Activated CD8-positive, alpha-beta memory T cell treated with anti-CD3 and anti-CD28 coated beads for 36 hours (primary cell): Measurements from ENCODE around the gene CITED2. TPM values are rescaled to one million over a fixed set of nuclear protein-coding genes. Genes with fewer than 3 reads are reported as not detected.

ENCODE experiments used
- CTCF ChIA-PET: fragments of 350-600 bp; sonication (Branson Sonifier 250); formaldehyde crosslinking; loops from one replicate; lab custom pipeline; 2021; ENCODE audit warnings: antibody characterized with exemption; lab: Charles Lee
- POLR2A ChIA-PET: fragments of 350-600 bp; sonication (Branson Sonifier 250); formaldehyde crosslinking; loops from one replicate; lab custom pipeline; 2021; ENCODE audit warnings: antibody characterized with exemption; lab: Charles Lee
- total RNA-seq, 2 experiments: library from RNA; stranded (reverse); gene quantifications; one replicate each; pipeline ENCODE4 v1.2.3, GENCODE V29; 2021

The CITED2 gene
- total RNA-seq, 2 experiments from 2014 or later: 66.4 to 67.9 TPM

- ChIA-PET CTCF (no interaction called here), POLR2A (no interaction called here)
Measured at GRCh38 chr6:139390447-139390846, 16.0 kb upstream of the CITED2 start.

- CTCF ChIA-PET: no interaction called here
- POLR2A ChIA-PET: no interaction called here
Measured at GRCh38 chr6:139388384-139388783, 13.9 kb upstream of the CITED2 start.

GRCh38 chr6:139386404-139386803 is 12.0 kb upstream of the CITED2 start:
- ChIA-PET POLR2A (no interaction called here), CTCF (no interaction called here)

GRCh38 chr6:139381216-139381865 is 6.9 kb upstream of the CITED2 start:
- ChIA-PET CTCF (interaction anchor here (0.7 kb wide), 1 partner anchor 188 kb away, joined by 3 read pairs; no protein-coding TSS in a partner anchor), POLR2A (interaction anchor here (0.6 kb wide), 1 partner anchor 463 kb away, joined by 3 read pairs; no protein-coding TSS in a partner anchor)

- CTCF ChIA-PET: interaction anchor here (0.7 kb wide), 1 partner anchor 188 kb away, joined by 3 read pairs; no protein-coding TSS in a partner anchor
- POLR2A ChIA-PET: no interaction called here
Measured at GRCh38 chr6:139380611-139381010, 6.2 kb upstream of the CITED2 start.

GRCh38 chr6:139380168-139380567 is 5.7 kb upstream of the CITED2 start:
- CTCF ChIA-PET: no interaction called here
- POLR2A ChIA-PET: no interaction called here

- POLR2A ChIA-PET: no interaction called here
- CTCF ChIA-PET: interaction anchor here (0.9 kb wide), 1 partner anchor 9 kb away, joined by 3 read pairs; no protein-coding TSS in a partner anchor
Measured at GRCh38 chr6:139378882-139379341, 4.5 kb upstream of the CITED2 start.

- POLR2A ChIA-PET: no interaction called here
- CTCF ChIA-PET: no interaction called here
Measured at GRCh38 chr6:139378226-139378625, 3.8 kb upstream of the CITED2 start.

GRCh38 chr6:139376604-139377218 is 2.3 kb upstream of the CITED2 start:
- CTCF ChIA-PET: no interaction called here
- POLR2A ChIA-PET: no interaction called here

- ChIA-PET CTCF (no interaction called here), POLR2A (interaction anchor here (0.9 to 3.9 kb wide), 5 partner anchors 98 to 165 kb away, joined by 4 to 37 read pairs (median 13); no protein-coding TSS in a partner anchor)
Measured at GRCh38 chr6:139376017-139376330, 1.5 kb upstream of the CITED2 start.

- CTCF ChIA-PET: interaction anchor here (0.6 to 1.9 kb wide), 6 partner anchors 11 to 251 kb away, joined by 3 to 5 read pairs (median 4); no protein-coding TSS in a partner anchor
Measured at GRCh38 chr6:139375226-139376016, 973 bp upstream of the CITED2 start.

GRCh38 chr6:139373928-139374356 is 506 bp downstream of the CITED2 start:
- POLR2A ChIA-PET: interaction anchor here (0.6 to 3.9 kb wide), 17 partner anchors 10 to 390 kb away, joined by 3 to 37 read pairs (median 4); partner anchors contain the start of gene TXLNB

More at GRCh38 chr6:139375226-139376016, 973 bp upstream of the CITED2 start:
- POLR2A ChIA-PET: interaction anchor here (0.8 to 3.9 kb wide), 14 partner anchors 72 to 971 kb away, joined by 3 to 37 read pairs (median 4); partner anchors contain the start of gene HEBP2

GRCh38 chr6:139373154-139373927 is 1.1 kb downstream of the CITED2 start:
- ChIA-PET POLR2A (interaction anchor here (0.6 to 3.9 kb wide), 15 partner anchors 9 to 847 kb away, joined by 3 to 37 read pairs (median 5); partner anchors contain the start of gene TXLNB), CTCF (interaction anchor here (0.6 to 1.9 kb wide), 5 partner anchors 9 to 156 kb away, joined by 3 to 5 read pairs (median 4); no protein-coding TSS in a partner anchor)

More at GRCh38 chr6:139373928-139374356, 506 bp downstream of the CITED2 start:
- CTCF ChIA-PET: interaction anchor here (0.9 to 1.9 kb wide), 9 partner anchors 9 to 489 kb away, joined by 3 to 5 read pairs (median 4); no protein-coding TSS in a partner anchor

GRCh38 chr6:139372326-139373153 is 1.9 kb downstream of the CITED2 start:
- POLR2A ChIA-PET: interaction anchor here (0.6 to 3.9 kb wide), 6 partner anchors 37 to 846 kb away, joined by 4 to 37 read pairs (median 6); partner anchors contain the start of gene TXLNB
- CTCF ChIA-PET: interaction anchor here (0.6 to 1.2 kb wide), 4 partner anchors 8 to 159 kb away, joined by 3 to 4 read pairs (median 3); no protein-coding TSS in a partner anchor

GRCh38 chr6:139371421-139372203 is 2.8 kb downstream of the CITED2 start:
- CTCF ChIA-PET: interaction anchor here (1.0 kb wide), 1 partner anchor 159 kb away, joined by 3 read pairs; no protein-coding TSS in a partner anchor

GRCh38 chr6:139370999-139371345 is 3.5 kb downstream of the CITED2 start:
- ChIA-PET POLR2A (interaction anchor here (0.5 to 0.7 kb wide), 2 partner anchors 35 to 160 kb away, joined by 3 to 4 read pairs; no protein-coding TSS in a partner anchor), CTCF (interaction anchor here (1.2 kb wide), 1 partner anchor 167 kb away, joined by 3 read pairs; no protein-coding TSS in a partner anchor)

More at GRCh38 chr6:139371421-139372203, 2.8 kb downstream of the CITED2 start:
- POLR2A ChIA-PET: interaction anchor here (0.5 kb wide), 1 partner anchor 34 kb away, joined by 3 read pairs; no protein-coding TSS in a partner anchor
